K562 (cell line): ENCODE measurements around the gene FXYD3. TPM values are rescaled to one million over a fixed set of nuclear protein-coding genes. Genes with fewer than 3 reads are reported as not detected.
A peak's percentile ranks its signal among the peaks of the same experiment; 100 is the strongest.

Experiments
- ATAC-seq: fragments of 200-7000 bp; cut with Tn5 transposase; 3 replicates; pipeline ENCODE4 v1.9.1; 2020; ENCODE audit warnings: moderate library complexity
- BruUV-seq: library from RNA; stranded (reverse); fragments of 400-500 nt; replicated peaks from 2 replicates; lab custom pipeline; 2021; lab: Mats Ljungman, UMichigan
- CTCF ChIA-PET: fragments of 300-600 bp; formaldehyde crosslinking; extraction: SDS; loops from one replicate; lab custom pipeline; 2021; ENCODE audit warnings: low intra/inter-chr PET ratio; lab: Yijun Ruan, JAX
- POLR2A ChIA-PET: fragments of 300-600, 350-650 bp; sonication (Branson Sonifier 250); formaldehyde crosslinking; extraction: SDS; loops from one replicate; lab custom pipeline; 2021; ENCODE audit warnings: antibody characterized with exemption, inconsistent platforms; lab: Yijun Ruan, JAX
- DNase-seq, 4 experiments: peaks; one replicate each; pipeline versions ENCODE4 v3.0.0 to v3.0.0-alpha.2; 2011 to 2018; ENCODE audit warnings: low spot score in 3 of 4, mixed read lengths in 3 of 4; ENCODE audit errors: extremely low read depth in 1 of 4
- FAIRE-seq: peaks from 2 replicates; lab custom pipeline; 2011; peaks lifted over from hg19 to GRCh38; lab: Jason Lieb, UNC
- H2AFZ ChIP-seq: 2 replicates; pipeline ENCODE4 v1.6.0; 2011; ENCODE audit warnings: low read depth, low read length, control low read depth, inconsistent platforms
- H3K27ac ChIP-seq: fragments of 200-600 bp; 3 replicates; pipeline ENCODE4 v1.8.0; 2011; ENCODE audit warnings: low read depth, mild to moderate bottlenecking, control low read depth, inconsistent platforms, low read length, moderate library complexity, mixed read lengths; ENCODE audit errors: extremely low read depth
- H3K27me3 ChIP-seq, 2 experiments: fragments of 300-600 bp in 1 of 2; 2 replicates in 1 of 2; 3 replicates in 1 of 2; pipeline versions ENCODE4 v1.6.0 to v1.8.0; 2011; ENCODE audit warnings: inconsistent platforms in 2 of 2, low read length in 2 of 2, mild to moderate bottlenecking in 1 of 2, mixed read lengths in 1 of 2, moderate library complexity in 1 of 2; ENCODE audit not compliant: control insufficient read depth in 2 of 2, insufficient read depth in 2 of 2
- H3K36me3 ChIP-seq: fragments of 300-600 bp; 3 replicates; pipeline ENCODE4 v1.8.0; 2011; ENCODE audit warnings: mild to moderate bottlenecking, low read length, inconsistent platforms; ENCODE audit not compliant: control insufficient read depth, insufficient read depth
- H3K4me1 ChIP-seq, 2 experiments: fragments of 200-600 bp in 1 of 2; replicated peaks in 1 of 2; 2 replicates in 1 of 2; 3 replicates in 1 of 2; pipeline versions ENCODE4 v1.5.1 to v1.8.0; 2011; ENCODE audit warnings: inconsistent platforms in 2 of 2, low read length in 2 of 2, mild to moderate bottlenecking in 1 of 2, mixed read lengths in 1 of 2, moderate library complexity in 1 of 2; ENCODE audit not compliant: control insufficient read depth in 2 of 2, insufficient read depth in 2 of 2
- H3K4me2 ChIP-seq: 2 replicates; pipeline ENCODE4 v1.6.1; 2011; ENCODE audit warnings: low read length, control low read depth, inconsistent platforms, mixed read lengths; ENCODE audit not compliant: insufficient read depth
- H3K4me3 ChIP-seq: fragments of 200-600 bp; sonication (generic), shearing (Covaris generic); 2 replicates; pipeline ENCODE4 v1.5.1; 2016; ENCODE audit warnings: control low read depth, inconsistent platforms
- H3K79me2 ChIP-seq: fragments of 200-600 bp; 3 replicates; pipeline ENCODE4 v1.8.0; 2011; ENCODE audit warnings: low read length, inconsistent platforms; ENCODE audit not compliant: control insufficient read depth, insufficient read depth
- H3K9ac ChIP-seq, 2 experiments: 2 replicates each; pipeline versions ENCODE4 v1.6.0 to v1.6.1; 2011; ENCODE audit warnings: low read depth in 2 of 2, low read length in 2 of 2, control low read depth in 1 of 2, inconsistent platforms in 1 of 2, mild to moderate bottlenecking in 1 of 2, mixed read lengths in 1 of 2; ENCODE audit not compliant: insufficient read depth in 1 of 2
- H3K9me1 ChIP-seq: one replicate; pipeline ENCODE4 v1.6.0; 2011; ENCODE audit warnings: inconsistent platforms, mild to moderate bottlenecking, low read length, moderate library complexity; ENCODE audit not compliant: control insufficient read depth, insufficient read depth
- H3K9me3 ChIP-seq: replicated peaks from 2 replicates; pipeline ENCODE4 v1.5.1; 2011; ENCODE audit warnings: low read depth, low read length, inconsistent platforms; ENCODE audit not compliant: control insufficient read depth, insufficient read depth
- H4K20me1 ChIP-seq: replicated peaks from 2 replicates; pipeline ENCODE4 v1.6.1; 2011; ENCODE audit warnings: low read length, inconsistent platforms, mixed read lengths; ENCODE audit not compliant: control insufficient read depth, insufficient read depth
- CHCHD3 ChIP-seq: fragments of 250-450 bp; sonication (Bioruptor Pico); IDR thresholded peaks from 2 replicates; pipeline ENCODE4 v2.1.2; 2022; ENCODE audit warnings: mild to moderate bottlenecking
- EWSR1 ChIP-seq: fragments of 450-650 bp; IDR thresholded peaks from 2 replicates; pipeline ENCODE4 v1.6.1; 2018; ENCODE audit warnings: borderline replicate concordance, mild to moderate bottlenecking, low read depth, moderate library complexity; ENCODE audit not compliant: partially characterized antibody
- FOSL1 ChIP-seq: fragments of 200-800 bp; sonication (Bioruptor generic); conservative IDR thresholded peaks from 2 replicates; pipeline ENCODE4 v1.6.1; 2016; ENCODE audit warnings: missing genetic modification characterization, missing compliant biosample characterization
- HCFC1 ChIP-seq: IDR thresholded peaks from 2 replicates; pipeline ENCODE4 v1.6.1; 2012; ENCODE audit warnings: low read depth, low read length, improper control_type of control experiment
- HEY1 ChIP-seq: fragments of 250-450 bp; sonication (Bioruptor Pico); IDR thresholded peaks from 2 replicates; pipeline ENCODE4 v1.5.0; 2020; ENCODE audit warnings: mild to moderate bottlenecking, moderate library complexity, borderline replicate concordance
- HLTF ChIP-seq: fragments of 450-650 bp; IDR thresholded peaks from 2 replicates; pipeline ENCODE4 v1.6.1; 2016
- KLF16 ChIP-seq: IDR thresholded peaks from 2 replicates; pipeline ENCODE4 v1.6.1; 2016; ENCODE audit warnings: antibody characterized with exemption
- LEF1 ChIP-seq: fragments of 450-650 bp; IDR thresholded peaks from 2 replicates; pipeline ENCODE4 v1.6.1; 2016; ENCODE audit warnings: mild to moderate bottlenecking
- NFRKB ChIP-seq: fragments of 450-650 bp; IDR thresholded peaks from 2 replicates; pipeline ENCODE4 v1.6.1; 2016; ENCODE audit warnings: low read depth
- PHF8 ChIP-seq: fragments of 200-600 bp; sonication (generic); IDR thresholded peaks from 2 replicates; pipeline ENCODE4 v1.6.1; 2012; ENCODE audit warnings: mixed run types, mild to moderate bottlenecking, inconsistent platforms, low read length, moderate library complexity, borderline replicate concordance
- SAFB ChIP-seq: fragments of 200-400 bp; formaldehyde crosslinking; IDR thresholded peaks from 2 replicates; pipeline ENCODE4 v1.6.1; 2017; ENCODE audit warnings: low read depth, low read length, borderline replicate concordance
- SNRNP70 ChIP-seq: fragments of 200-400 bp; formaldehyde crosslinking; optimal IDR thresholded peaks from 2 replicates; pipeline ENCODE3; 2017; ENCODE audit warnings: low read depth, low read length
- ZFP30 ChIP-seq: fragments of 250-450 bp; sonication (Bioruptor Pico); IDR thresholded peaks from 2 replicates; pipeline ENCODE4 v1.8.0; 2022; ENCODE audit warnings: moderate library complexity, mild to moderate bottlenecking, inconsistent platforms, borderline replicate concordance
- ZNF24 ChIP-seq: fragments of 450-650 bp; IDR thresholded peaks from 2 replicates; pipeline ENCODE4 v1.6.1; 2016
- ZNF780A ChIP-seq: fragments of 250-450 bp; sonication (Bioruptor Pico); IDR thresholded peaks from 2 replicates; pipeline ENCODE4 v1.5.0; 2021; ENCODE audit warnings: mild to moderate bottlenecking
- ZSCAN29 ChIP-seq: fragments of 450-650 bp; IDR thresholded peaks from 2 replicates; pipeline ENCODE4 v1.6.1; 2017
- WGBS: fragments of 100-300 bp; shearing (Covaris generic); methylation state at CpG from one replicate; pipeline ENCODE4 v1.1.6; 2016; ENCODE audit warnings: low coverage, mixed read lengths; ENCODE audit not compliant: insufficient coverage; ENCODE audit errors: missing lambda C conversion rate; 5-methylcytosine and 5-hydroxymethylcytosine counted together
- in situ Hi-C: fragments of 300-500 bp; cut with MboI; formaldehyde crosslinking; loops from 4 replicates; pipeline ENCODE4 v1.15.0; 2018; ENCODE audit warnings: inconsistent platforms, mixed read lengths
- intact Hi-C: fragments of 100-400 bp; cut with micrococcal nuclease; formaldehyde crosslinking; loops from 2 replicates; pipeline ENCODE4 v1.14.2; 2022
- polyA plus RNA-seq, 8 experiments: library from polyadenylated mRNA; depleted of rRNA in 4 of 8; stranded (reverse) in 5 of 8; unstranded in 3 of 8; fragments of >200 nt; fragmentation: Nextera tagmentation in 2 of 8; fragmentation: Illumina TruSeq in 1 of 8; extraction: Ambion mirVana in 2 of 8; extraction: Trizol in 1 of 8; gene quantifications; 2 replicates each; pipeline versions ENCODE4 v1.2.1 to v1.2.3, GENCODE V29; 2011 to 2014; ENCODE audit warnings: inconsistent platforms in 1 of 8, missing spikeins in 1 of 8
- total RNA-seq, 7 experiments: library from RNA; depleted of rRNA in 6 of 7; stranded (reverse); fragments of >200 nt in 6 of 7; fragmentation: Illumina TruSeq in 2 of 7; extraction: Trizol in 2 of 7; gene quantifications; 2 replicates each; pipeline versions ENCODE4 v1.2.1 to v1.2.3, GENCODE V29; 2011 to 2021; ENCODE audit warnings: low replicate concordance in 1 of 7
- TF ChIP-seq, protein P1 (sequence below): fragments of 450-650 bp; formaldehyde crosslinking; IDR thresholded peaks from 2 replicates; pipeline ENCODE4 v1.4.0; 2022; ENCODE audit warnings: missing genetic modification characterization
- TF ChIP-seq, protein P2 (sequence below): fragments of 250-450 bp; sonication (Bioruptor Pico); IDR thresholded peaks from 2 replicates; pipeline ENCODE4 v1.5.0; 2021
- TF ChIP-seq, protein P3 (sequence below): fragments of 250-450 bp; sonication (Bioruptor Pico); IDR thresholded peaks from 2 replicates; pipeline ENCODE4 v1.8.0; 2021; ENCODE audit warnings: moderate library complexity, mild to moderate bottlenecking, inconsistent platforms
- TF ChIP-seq, protein P4 (sequence below): fragments of 450-650 bp; conservative IDR thresholded peaks from 2 replicates; pipeline ENCODE4 v1.6.1; 2016; ENCODE audit warnings: missing genetic modification characterization, low read depth, mild to moderate bottlenecking, control low read depth, missing compliant biosample characterization

The FXYD3 gene
- total and polyA plus RNA-seq, 9 of the 15 experiments (the other 6 are each of a cell fraction or from before 2014, with no cell fraction given) = 0.24 TPM; not detected in 8

DNA sequence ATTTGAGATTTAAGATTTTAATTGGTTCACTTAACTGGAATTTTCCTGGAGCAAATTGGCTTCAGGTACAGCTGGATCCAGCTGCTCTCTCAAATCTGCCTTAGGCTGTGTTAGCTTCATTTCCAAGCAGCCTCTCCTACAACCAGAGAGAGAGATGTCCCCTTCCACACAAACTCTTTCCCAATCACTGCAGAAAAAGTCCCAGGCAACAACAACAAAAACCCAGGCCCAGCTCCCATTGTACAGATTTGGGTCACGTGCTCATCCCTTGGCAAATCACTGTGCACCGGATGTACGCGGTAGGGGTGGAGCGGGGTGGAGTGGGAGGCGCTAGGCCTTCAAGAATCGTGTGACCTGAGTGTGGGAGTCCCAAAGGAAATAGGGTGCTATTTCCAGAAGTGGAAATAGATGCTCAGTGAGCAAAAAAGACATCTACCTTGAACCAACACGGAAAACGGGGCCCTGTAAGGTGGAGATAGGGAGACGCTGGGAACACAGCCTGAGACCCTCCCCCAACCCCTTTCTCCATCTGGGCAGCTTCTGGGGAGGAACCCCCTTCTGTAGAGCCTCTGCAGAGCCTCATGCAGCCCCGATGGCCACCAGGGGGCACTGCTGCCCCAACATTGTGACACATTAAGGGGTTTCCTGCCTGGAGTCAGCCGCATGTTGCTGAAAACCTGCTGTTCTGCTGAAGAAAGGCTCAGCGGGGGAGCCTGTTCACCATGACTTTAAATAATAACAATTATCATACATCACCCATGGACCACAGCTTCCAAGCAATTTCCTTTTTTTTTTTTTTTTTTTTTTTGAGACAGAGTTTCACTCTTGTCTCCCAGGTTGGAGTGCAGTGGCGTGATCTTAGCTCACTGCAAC, 48.7 kb upstream of the FXYD3 start:
- CTCF ChIA-PET = interaction anchor here (0.6 to 1.6 kb wide), 8 partner anchors 20 to 650 kb away, joined by 3 to 12 read pairs (median 4); partner anchors contain the start of gene LGI4
- peak overlapping the region; percentile 80 for H2AFZ ChIP-seq
- BruUV-seq = no TSS peak
- 3% methylated on average over 11 of the region's 14 CpGs for WGBS
- no peak overlapping the region for H3K27ac ChIP-seq
- no peak overlapping the region for H3K4me3 ChIP-seq
- in situ Hi-C loops (loop anchor here (5.0 kb wide), 1 partner anchor 60 kb away; no protein-coding TSS in a partner anchor), intact Hi-C loops (loop anchor here (1.0 kb wide), 2 partner anchors 23 to 68 kb away; partner anchors contain the start of gene LGI4)
- H3K9ac ChIP-seq = no peak overlapping the region
- peak; percentile 98 for ATAC-seq
- FAIRE-seq = peak; percentile 88
- peaks cover 5 to 9% of the 10 kb centered on the region in 2 experiments; a peak in 3 of 5 replicates for H3K4me1 ChIP-seq
- POLR2A ChIA-PET = interaction anchor here (0.6 to 1.0 kb wide), 7 partner anchors 17 to 92 kb away, joined by 3 to 4 read pairs (median 3); no protein-coding TSS in a partner anchor
- H4K20me1 ChIP-seq = no peaks in the 10 kb centered on the region
- peak; percentile 85 to 93 (median 87) for DNase-seq
- no peaks in the 10 kb centered on the region for H3K36me3 ChIP-seq
- peaks cover 5% of the 10 kb centered on the region; the same call in 1 of the 2 replicates for H3K9me3 ChIP-seq
- no peaks in the 10 kb centered on the region; a peak in 1 of 5 replicates for H3K27me3 ChIP-seq
- peak overlapping the region; percentile 64; the same call in 1 of the 2 replicates for H3K4me2 ChIP-seq
- no peaks in the 10 kb centered on the region for H3K79me2 ChIP-seq
- no peaks in the 10 kb centered on the region for H3K9me1 ChIP-seq
- no peak for TF ChIP-seq ZFP30
- TF ChIP-seq SNRNP70 = no peak
- 0 out of 2 replicates have a peak, but pooled peaks have one; percentile 13 for TF ChIP-seq HCFC1
- peak; percentile 45; the same call in 1 of the 2 replicates for TF ChIP-seq KLF16
- TF ChIP-seq, protein P1, sequence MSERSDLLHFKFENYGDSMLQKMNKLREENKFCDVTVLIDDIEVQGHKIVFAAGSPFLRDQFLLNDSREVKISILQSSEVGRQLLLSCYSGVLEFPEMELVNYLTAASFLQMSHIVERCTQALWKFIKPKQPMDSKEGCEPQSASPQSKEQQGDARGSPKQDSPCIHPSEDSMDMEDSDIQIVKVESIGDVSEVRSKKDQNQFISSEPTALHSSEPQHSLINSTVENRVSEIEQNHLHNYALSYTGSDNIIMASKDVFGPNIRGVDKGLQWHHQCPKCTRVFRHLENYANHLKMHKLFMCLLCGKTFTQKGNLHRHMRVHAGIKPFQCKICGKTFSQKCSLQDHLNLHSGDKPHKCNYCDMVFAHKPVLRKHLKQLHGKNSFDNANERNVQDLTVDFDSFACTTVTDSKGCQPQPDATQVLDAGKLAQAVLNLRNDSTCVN (CRISPR knock-in tag) = no peak
- no peak for TF ChIP-seq ZSCAN29
- TF ChIP-seq PHF8 = no peak
- TF ChIP-seq, protein P2, sequence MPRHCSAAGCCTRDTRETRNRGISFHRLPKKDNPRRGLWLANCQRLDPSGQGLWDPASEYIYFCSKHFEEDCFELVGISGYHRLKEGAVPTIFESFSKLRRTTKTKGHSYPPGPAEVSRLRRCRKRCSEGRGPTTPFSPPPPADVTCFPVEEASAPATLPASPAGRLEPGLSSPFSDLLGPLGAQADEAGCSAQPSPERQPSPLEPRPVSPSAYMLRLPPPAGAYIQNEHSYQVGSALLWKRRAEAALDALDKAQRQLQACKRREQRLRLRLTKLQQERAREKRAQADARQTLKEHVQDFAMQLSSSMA (CRISPR knock-in tag) = no peak
- no peak for TF ChIP-seq CHCHD3 (CRISPR knock-in tag)
- TF ChIP-seq FOSL1 (tag) = 0 out of 2 replicates have a peak, but pooled peaks have one; percentile 19
- TF ChIP-seq NFRKB = no peak
- TF ChIP-seq HEY1 (CRISPR knock-in tag) = no peak
- TF ChIP-seq, protein P3, sequence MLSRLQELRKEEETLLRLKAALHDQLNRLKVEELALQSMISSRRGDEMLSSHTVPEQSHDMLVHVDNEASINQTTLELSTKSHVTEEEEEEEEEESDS (CRISPR knock-in tag) = no peak
- no peak for TF ChIP-seq ZNF24
- TF ChIP-seq, protein P4, sequence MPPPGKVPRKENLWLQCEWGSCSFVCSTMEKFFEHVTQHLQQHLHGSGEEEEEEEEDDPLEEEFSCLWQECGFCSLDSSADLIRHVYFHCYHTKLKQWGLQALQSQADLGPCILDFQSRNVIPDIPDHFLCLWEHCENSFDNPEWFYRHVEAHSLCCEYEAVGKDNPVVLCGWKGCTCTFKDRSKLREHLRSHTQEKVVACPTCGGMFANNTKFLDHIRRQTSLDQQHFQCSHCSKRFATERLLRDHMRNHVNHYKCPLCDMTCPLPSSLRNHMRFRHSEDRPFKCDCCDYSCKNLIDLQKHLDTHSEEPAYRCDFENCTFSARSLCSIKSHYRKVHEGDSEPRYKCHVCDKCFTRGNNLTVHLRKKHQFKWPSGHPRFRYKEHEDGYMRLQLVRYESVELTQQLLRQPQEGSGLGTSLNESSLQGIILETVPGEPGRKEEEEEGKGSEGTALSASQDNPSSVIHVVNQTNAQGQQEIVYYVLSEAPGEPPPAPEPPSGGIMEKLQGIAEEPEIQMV = no peak
- TF ChIP-seq HLTF = no peak
- TF ChIP-seq ZNF780A (CRISPR knock-in tag) = no peak
- TF ChIP-seq LEF1 = no peak
- TF ChIP-seq EWSR1 = no peak
- TF ChIP-seq SAFB = no peak
